ENCODE measurements around the gene MTCL1.

MTCL1 gene

DNA sequence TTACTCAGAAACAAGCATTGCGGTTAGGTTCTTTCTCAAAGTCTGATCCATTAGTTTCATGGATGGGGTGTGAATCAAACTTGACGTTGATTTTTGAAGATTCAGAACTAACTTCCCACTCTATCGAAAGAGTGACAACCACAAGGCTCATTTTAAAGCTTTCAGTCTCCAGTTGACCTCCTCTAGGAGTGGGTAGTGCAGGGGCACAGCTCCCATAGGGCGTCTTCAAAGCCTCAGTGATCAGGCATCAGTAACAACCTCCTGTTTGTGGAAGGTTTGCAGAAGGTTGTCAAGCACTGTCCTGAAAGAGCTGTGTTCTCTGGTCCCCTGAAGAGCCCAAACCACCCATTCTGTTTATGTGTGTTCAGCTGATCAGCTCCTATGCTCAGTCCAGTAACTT, 10.2 kb downstream of the MTCL1 start:
- DNase-seq = no peak

DNA sequence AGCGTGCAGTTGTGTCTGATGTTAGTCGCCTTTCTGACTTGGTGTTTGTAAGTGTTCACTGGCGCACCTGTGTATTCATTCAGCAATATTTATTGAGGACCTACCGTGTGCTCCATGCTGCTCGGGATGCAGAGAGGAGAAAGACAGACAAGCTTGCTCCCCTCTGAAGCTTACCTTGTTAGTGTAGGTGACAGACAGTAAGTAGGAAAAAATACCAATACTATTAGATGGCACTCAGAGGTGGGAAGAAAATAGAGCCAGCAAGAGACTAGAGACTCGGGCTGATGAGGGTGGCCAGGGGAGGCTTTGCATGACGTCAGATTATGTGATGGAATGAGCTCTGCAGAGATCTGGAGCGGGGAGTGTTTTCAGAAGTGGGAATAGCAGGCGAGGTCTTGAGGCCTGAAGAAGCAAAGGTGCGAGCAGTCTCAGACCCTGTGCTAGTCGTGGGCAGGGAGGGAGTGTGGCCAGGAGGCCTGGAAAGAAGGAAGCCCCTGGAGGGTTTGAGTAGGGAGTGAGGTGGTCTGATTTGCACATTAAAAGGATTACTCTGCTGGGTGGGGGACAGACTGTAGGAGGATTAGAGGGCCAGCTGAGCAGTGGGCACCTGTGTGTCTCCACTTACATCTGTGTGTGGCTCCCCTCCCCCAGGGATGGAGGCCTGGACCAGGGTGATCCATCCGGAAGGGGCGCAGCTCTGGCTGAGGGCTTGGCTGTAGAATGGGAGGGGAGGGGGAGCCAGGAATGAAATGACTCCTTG, 11.8 kb downstream of the MTCL1 start:
- no peak for DNase-seq

DNA sequence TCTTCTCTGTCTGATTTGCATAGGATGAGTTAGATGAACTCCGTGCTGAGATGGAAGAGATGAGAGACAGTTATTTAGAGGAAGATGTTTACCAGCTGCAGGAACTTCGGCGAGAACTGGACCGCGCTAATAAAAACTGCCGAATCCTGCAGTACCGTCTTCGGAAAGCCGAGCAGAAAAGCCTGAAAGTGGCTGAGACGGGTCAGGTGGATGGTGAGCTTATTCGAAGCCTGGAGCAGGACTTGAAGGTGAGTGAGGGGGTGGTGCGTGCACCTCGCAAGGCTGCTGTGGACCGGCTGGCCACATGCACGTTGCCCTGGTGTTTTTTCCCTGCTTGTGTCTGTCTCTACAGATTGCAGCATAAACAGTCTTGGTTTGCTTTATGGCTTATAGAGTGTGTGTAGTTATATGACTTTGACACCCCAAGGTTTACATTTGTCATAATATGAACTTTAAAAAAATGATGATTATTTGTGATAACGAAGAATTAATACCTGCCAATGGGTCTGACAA, 13.1 kb downstream of the MTCL1 start:
- no peak for DNase-seq

DNA sequence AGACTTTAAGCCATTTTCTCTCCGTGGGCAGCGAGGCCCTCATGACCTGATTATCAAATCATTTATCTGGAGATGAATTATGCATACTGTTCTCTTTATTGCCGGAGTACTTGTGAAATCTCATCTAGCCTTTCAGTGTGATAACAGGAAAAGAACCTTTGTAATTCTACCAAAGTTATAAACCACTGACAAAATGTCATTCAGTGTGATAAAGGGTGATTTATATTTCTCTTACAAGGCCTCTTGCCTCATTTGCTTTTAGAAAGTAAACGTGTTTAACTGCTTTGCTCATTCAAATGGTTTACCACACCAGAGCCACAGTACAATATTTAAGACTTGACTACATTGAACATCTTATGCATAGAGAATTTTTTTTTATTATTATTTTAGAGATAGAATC, 13.8 kb downstream of the MTCL1 start:
- peak; percentile 60 for DNase-seq

DNA sequence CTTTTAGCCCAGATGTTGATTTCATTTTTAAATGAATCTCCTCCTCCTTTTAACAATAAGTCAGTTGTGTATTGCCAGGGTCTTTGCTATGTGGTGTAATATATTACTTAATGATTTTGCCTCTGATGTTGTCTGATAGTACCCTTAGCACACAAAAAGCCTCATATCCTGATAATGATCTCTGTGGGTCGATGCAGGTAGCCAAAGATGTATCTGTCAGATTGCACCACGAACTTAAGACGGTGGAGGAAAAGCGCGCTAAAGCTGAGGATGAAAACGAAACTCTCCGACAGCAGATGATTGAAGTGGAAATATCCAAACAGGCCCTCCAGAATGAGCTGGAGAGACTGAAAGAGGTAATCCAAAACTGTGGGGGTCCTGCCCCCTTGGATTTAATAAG, 14.8 kb downstream of the MTCL1 start:
- no peak for DNase-seq

GRCh38 chr18:8721094-8721669, 15.8 kb downstream of the MTCL1 start:
- DNase-seq = no peak

GRCh38 chr18:8721716-8722115, 16.4 kb downstream of the MTCL1 start:
- DNase-seq = no peak

DNA sequence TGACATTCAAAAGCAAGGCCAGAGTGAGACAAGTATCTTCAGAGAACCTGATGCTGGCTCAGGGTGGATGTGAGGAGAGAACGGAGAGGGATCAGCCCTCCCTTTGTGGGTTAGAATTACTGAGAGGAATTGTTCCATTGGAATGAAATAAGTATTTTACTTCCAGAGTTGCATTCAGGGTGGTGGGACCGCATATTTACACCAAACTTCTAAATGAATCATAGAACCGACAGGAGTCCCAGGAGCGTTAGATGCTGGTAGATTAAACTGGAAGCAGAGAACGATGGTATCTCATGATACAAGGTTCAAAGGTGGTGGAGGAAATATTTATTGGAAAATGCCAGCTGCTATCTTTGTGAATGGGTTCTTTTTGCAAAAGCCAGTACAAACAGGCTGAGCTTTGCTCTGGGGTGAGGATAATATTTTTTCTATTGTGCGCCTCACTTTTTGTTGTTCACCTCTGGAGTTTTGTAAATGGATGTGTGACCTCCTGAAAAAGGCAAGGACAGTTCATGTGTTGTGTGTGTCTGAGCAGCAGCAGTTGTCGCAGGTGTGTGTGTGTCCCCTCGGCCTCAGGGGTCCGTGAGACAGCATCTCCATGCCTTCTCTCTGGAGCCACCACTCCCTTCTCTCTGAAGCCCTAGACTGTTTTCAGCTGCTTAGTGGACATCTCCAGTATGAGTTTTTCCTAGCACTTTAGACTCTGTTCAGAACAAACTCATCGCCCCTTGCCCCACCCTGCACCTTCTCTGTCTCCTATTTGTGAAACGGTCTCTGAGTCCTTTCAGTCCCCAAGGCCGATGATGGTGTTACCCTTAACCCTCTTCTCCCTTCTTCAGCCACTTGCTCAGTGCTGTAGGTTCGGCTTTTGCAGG, 17.8 kb downstream of the MTCL1 start:
- no peak for DNase-seq

- DNase-seq = no peak
Measured at GRCh38 chr18:8724452-8724851, 19.1 kb downstream of the MTCL1 start.

DNA sequence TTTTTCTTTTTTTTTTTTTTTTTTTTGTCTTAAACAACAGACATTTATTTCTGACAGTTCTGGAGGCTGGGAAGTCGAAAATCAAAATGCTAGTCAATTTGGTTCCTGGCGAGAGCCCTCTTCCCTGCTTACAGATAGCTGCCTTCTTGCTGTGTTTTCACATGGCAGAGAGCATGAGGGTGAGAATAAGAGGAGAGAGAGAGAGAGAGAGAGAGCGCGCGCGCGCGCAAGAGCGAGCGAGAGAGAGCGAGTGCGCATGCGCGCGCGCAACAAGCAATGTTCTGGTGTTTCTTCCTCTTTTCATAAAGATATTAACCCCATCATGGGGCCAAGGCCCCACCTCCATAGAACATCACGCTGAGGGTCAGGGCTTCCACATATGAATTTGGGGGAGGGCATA, 20.9 kb downstream of the MTCL1 start:
- DNase-seq = peak; percentile 50

- peak; percentile 54 for DNase-seq
Measured at GRCh38 chr18:8726963-8727705, 21.8 kb downstream of the MTCL1 start.

GRCh38 chr18:8730080-8730827, 24.9 kb downstream of the MTCL1 start:
- peak; percentile 96 for DNase-seq

DNA sequence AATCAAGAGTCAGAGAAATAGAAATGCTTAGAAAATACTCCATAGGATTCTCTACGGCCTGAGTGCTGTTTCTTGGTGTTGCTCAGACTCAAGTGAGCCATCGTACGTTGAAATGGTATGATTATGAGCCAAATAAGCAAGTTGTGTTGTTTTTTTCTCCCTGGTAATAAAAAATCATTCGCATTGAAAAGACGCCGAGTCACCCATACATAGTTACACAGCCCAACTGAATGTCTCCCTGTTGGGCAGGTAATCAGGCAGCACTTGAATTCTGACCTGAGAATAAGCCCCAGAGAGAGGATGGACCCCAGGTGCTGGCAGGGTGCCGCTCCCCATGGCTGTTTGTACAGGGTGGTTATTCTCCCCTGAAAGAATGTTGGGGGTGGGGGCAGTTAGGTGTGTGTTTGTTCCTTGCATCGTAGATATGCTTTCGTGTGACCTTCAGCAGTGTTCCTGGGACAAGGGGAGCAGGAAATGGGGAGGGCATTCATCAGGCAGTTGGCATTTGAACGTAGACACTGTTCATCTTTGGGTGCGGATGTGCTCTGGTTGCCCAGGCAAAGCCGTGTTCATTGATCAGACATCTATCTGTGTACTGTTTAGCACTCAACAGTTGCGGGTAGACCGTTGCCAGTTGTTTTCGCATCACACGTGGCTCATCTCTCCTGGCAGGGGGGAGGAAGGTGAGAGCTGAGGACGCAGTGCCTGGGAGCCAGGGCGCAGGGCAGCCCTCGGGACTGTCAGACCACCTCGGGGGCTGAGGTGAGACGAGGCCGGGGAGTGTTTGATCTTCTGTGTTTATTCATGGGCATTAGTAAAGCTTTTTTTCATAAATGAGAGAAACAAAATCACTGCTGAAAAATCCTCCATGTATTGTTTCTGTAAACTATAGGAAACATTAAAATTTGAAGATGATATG, 27.3 kb downstream of the MTCL1 start:
- DNase-seq = no peak

DNA sequence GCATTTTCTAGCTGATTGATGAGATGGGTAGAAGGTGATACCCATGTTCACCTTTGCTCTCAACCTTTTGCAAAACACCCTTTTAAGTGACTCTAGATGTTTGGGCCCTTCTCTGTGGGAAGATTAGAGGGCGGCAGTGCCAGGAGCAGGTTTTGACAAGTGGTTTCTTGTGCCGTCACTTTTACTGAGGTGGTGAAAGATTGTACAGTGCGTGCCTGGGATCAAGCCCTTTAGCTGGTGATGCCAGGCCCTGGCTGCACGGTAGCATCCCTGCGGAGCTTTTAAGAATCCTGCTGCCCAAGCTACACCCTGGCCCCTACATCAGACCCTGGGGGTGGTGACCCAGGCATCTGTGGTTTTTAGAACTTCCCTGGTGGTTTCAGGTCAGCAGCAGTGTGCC, 29.1 kb downstream of the MTCL1 start:
- DNase-seq = no peak

GRCh38 chr18:8735274-8735673, 29.9 kb downstream of the MTCL1 start:
- no peak for DNase-seq

DNA sequence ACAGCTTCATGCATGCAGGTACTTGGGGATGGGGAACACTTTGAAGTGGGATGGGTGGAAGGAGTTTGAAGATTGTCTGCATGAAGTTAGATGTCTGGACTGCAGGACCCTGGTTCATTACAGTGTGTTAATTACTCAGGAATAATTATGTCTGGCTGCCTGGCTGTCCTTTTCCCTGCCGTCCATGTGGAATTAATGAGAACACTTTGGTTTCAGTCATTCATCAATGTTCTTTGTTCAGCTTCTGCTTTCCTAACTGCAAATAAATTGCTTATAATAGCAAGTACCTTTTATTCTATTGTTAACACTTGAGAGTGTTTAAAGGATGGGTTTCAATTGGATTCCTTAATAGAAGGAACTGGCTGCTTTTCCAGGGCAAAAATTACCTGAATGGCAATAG, 35.8 kb downstream of the MTCL1 start:
- no peak for DNase-seq

- DNase-seq = no peak
Measured at GRCh38 chr18:8741532-8741931, 36.2 kb downstream of the MTCL1 start.

DNA sequence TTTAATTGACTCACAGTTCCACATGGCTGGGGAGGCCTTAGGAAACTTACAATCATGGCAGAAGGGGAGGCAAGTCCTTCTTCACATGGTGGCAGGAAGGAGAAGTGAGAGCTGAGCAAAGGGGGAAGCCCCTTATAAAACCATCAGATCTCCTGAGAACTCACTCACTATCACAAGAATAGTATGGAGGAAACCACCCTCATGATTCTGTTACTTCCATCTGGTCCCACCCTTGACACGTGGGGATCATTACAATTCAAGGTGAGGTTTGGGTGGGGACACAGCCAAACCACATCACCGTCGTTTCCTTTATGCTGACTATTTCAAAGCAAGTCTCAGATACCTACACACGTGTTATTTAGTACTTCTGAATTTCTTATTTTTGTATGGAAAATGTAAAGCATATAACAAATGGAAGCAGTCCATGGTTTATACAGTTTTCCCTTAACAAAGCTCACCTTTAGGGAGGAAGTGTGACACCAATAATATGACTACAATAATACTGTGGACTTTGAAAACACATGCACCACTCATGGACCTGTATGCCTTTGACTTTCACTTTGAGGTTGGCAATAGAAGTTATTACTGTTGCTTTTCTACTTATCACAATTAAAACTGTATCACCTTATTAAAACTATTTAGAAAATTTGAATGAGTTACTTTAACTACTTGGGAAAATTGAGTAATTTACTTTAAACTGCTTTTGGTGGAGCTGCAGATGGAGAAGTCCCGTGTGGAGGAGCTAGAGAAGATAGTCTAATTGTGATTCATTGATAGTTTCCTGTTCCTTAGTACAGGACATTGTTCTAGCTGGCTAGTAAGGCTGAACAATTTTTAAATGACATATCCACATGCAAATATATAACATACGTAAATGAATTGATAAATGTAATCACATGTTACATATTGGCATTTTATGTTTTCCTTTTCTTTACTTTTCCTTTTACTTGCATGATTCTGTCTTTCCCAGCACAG, 37.3 kb downstream of the MTCL1 start:
- no peak for DNase-seq

GRCh38 chr18:8744038-8744437, 38.7 kb downstream of the MTCL1 start:
- no peak for DNase-seq

- no peak for DNase-seq
Measured at GRCh38 chr18:8744656-8745055, 39.3 kb downstream of the MTCL1 start.

All from hematopoietic multipotent progenitor cell treated with erythropoietin and hydrocortisone succinate and interleukin-3 and kit ligand, for 4 days (in vitro differentiated cells).